Measurements from ENCODE around the gene PTPRC.

GRCh38 chr1:198677027-198677426, 38.2 kb downstream of the PTPRC start:
- no peak for TF ChIP-seq CTCF (IDR thresholded peaks at IDR 0.05)
- TF ChIP-seq TCF7L2 (IDR thresholded peaks at IDR 0.05; ENCODE audit: low read depth, low read length): no peak
- no peak for TF ChIP-seq POLR2AphosphoS5 (IDR thresholded peaks at IDR 0.05; ENCODE audit: low read depth, low read length)
- no peak for TF ChIP-seq SIN3A (IDR thresholded peaks at IDR 0.05; ENCODE audit: borderline replicate concordance, insufficient read depth, low read depth, low read length)
